Measurements from ENCODE around the gene CAPSL.

GRCh38 chr5:35971878-35972210 is 33.4 kb upstream of the CAPSL start:
- TF ChIP-seq RAD21 (IDR thresholded peaks at IDR 0.05; ENCODE audit: low read depth) (no peak), REST (IDR thresholded peaks at IDR 0.05; ENCODE audit: low read depth) (no peak), NFIC (IDR thresholded peaks at IDR 0.05) (no peak), USF1 (IDR thresholded peaks at IDR 0.05) (no peak), YY1 (IDR thresholded peaks at IDR 0.05; ENCODE audit: low read depth) (no peak), FOXM1 (IDR thresholded peaks at IDR 0.05; ENCODE audit: borderline replicate concordance, low read depth) (no peak), EP300 (IDR thresholded peaks at IDR 0.05; ENCODE audit: borderline replicate concordance) (no peak), TAF1 (IDR thresholded peaks at IDR 0.05; ENCODE audit: low read depth) (no peak), MAX (IDR thresholded peaks at IDR 0.05) (no peak), TCF12 (IDR thresholded peaks at IDR 0.05; ENCODE audit: low read depth) (no peak), ZBTB7A (IDR thresholded peaks at IDR 0.05; ENCODE audit: low read depth) (no peak), TEAD4 (IDR thresholded peaks at IDR 0.05) (no peak), CREB1 (IDR thresholded peaks at IDR 0.05; ENCODE audit: low read depth) (no peak)
